ENCODE results near the gene IQGAP3. TPM values are rescaled to one million over a fixed set of nuclear protein-coding genes. Genes with fewer than 3 reads are reported as not detected.

IQGAP3 gene
- total RNA-seq, 4 donors from 2014 or later, result 7.1 to 12.8 (median 8.6) TPM

DNA sequence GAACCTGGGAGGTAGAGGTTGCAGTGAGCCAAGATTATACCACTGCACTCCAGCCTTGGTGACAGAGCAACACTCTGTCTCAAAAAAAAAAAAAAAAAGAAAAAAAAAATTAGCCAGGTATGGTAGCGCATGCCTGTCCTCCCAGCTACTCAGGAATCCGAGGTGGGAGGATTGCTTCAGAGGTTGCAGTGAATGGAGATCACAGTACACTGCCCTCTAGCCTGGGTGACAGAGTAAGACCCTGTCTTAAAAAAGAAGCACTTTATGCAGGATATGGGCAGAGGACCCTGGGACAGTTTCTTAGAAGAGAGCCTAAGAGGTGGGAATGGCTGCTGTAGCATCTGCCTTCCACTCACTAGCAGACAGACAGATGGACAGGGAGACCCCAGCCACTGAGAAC, 23.0 kb downstream of the IQGAP3 start:
- Histone ChIP-seq H3K27ac (no peak overlapping the region), H3K36me3 (no peaks in the 10 kb centered on the region), H3K27me3 (no peaks in the 10 kb centered on the region), H3K4me1 (no peaks in the 10 kb centered on the region), H3K9me3 (no peaks in the 10 kb centered on the region), H3K4me3 (no peak overlapping the region)
- TF ChIP-seq, protein P1, sequence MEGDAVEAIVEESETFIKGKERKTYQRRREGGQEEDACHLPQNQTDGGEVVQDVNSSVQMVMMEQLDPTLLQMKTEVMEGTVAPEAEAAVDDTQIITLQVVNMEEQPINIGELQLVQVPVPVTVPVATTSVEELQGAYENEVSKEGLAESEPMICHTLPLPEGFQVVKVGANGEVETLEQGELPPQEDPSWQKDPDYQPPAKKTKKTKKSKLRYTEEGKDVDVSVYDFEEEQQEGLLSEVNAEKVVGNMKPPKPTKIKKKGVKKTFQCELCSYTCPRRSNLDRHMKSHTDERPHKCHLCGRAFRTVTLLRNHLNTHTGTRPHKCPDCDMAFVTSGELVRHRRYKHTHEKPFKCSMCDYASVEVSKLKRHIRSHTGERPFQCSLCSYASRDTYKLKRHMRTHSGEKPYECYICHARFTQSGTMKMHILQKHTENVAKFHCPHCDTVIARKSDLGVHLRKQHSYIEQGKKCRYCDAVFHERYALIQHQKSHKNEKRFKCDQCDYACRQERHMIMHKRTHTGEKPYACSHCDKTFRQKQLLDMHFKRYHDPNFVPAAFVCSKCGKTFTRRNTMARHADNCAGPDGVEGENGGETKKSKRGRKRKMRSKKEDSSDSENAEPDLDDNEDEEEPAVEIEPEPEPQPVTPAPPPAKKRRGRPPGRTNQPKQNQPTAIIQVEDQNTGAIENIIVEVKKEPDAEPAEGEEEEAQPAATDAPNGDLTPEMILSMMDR (IDR thresholded peaks at IDR 0.05), result no peak
- no peak for TF ChIP-seq POLR2A (IDR thresholded peaks at IDR 0.05)
- DNase-seq, result no peak
- WGBS, 2 donors, result 72 to 78% methylated on average over 2 of the region's 2 CpGs
- intact Hi-C loops (cut with DNase I), result no loop called here

DNA sequence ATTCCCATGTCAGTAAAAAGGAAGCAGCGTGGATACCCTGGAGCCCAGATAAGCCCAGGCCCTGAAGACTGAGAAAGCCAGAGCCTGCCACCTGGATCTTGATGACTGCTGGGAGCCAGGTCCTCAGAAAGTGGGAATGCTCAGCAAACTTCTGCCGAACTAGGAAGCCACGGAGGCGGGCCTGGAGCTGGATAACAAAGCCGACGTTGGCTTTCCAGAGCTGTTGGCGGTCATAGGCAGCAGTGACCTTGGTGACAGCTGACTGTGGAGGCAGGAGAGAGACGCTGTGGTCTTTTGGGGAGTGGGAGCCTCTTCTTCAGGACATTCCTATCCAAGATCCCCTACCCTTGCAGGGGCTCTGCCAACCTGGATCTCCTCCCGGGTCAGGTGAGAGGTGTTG, 24.4 kb downstream of the IQGAP3 start:
- intact Hi-C loops (cut with DNase I), result no loop called here
- H3K9me3 ChIP-seq, result no peaks in the 10 kb centered on the region
- 90 to 94% methylated on average over 7 to 8 of the region's 9 CpGs for WGBS, 2 donors

DNA sequence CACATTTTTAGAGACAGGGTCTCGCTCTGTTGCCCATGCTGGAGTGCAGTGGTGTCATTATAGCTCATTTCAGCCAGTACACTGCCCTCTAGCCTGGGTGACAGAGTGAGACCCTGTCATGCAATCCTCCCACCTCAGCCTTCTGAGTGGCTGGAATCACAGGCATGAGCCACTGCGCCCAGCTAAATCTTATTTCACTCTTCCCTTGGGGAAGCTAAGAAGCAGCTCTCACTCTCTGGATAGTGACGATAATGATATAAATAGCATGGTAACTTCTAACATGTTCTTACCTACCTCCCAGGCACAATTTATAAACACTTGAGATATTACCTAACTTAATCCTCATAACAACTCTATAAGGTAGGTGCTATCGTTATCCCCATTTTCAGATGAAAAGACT, 24.9 kb downstream of the IQGAP3 start:
- WGBS, 2 donors, result 93 to 97% methylated on average over 3 to 4 of the region's 4 CpGs
- TF ChIP-seq POLR2A (IDR thresholded peaks at IDR 0.05), result no peak
- TF ChIP-seq, protein P1 (IDR thresholded peaks at IDR 0.05), result no peak
- Histone ChIP-seq H3K4me3 (no peak overlapping the region), H3K9me3 (no peaks in the 10 kb centered on the region), H3K4me1 (no peaks in the 10 kb centered on the region), H3K27me3 (no peaks in the 10 kb centered on the region), H3K27ac (no peak overlapping the region), H3K36me3 (no peaks in the 10 kb centered on the region)
- no peak for DNase-seq
- intact Hi-C loops (cut with DNase I), result no loop called here

More for the DNA sequence above, 24.4 kb downstream of the IQGAP3 start:
- H3K36me3 ChIP-seq, result no peaks in the 10 kb centered on the region
- H3K27me3 ChIP-seq, result no peaks in the 10 kb centered on the region
- no peak for DNase-seq
- TF ChIP-seq POLR2A (IDR thresholded peaks at IDR 0.05), result no peak
- TF ChIP-seq, protein P1 (IDR thresholded peaks at IDR 0.05), result no peak
- no peak overlapping the region for H3K4me3 ChIP-seq
- no peaks in the 10 kb centered on the region for H3K4me1 ChIP-seq
- H3K27ac ChIP-seq, result no peak overlapping the region

DNA sequence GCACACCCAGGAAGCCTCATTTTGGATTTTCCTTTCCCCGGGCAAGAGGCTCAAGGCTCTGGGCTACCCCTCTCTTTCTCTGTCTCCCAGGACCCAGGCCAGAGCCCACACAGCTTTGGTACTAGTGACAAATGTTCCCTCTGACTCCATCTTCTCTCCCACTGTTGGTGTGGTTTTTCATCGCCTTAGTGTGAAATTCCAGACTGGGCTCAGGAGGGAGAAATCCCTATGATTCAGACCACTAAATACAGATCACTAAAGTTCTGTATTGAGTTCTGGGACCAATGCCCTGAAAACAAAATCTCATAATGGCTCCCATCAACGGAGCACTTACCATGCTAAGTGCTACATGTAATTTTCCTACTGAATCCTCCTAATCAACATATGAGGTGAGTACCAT, 26.1 kb downstream of the IQGAP3 start:
- H3K4me1 ChIP-seq, result no peaks in the 10 kb centered on the region
- H3K27ac ChIP-seq, result no peak overlapping the region
- no peak for DNase-seq
- TF ChIP-seq, protein P1 (IDR thresholded peaks at IDR 0.05), result no peak
- TF ChIP-seq POLR2A (IDR thresholded peaks at IDR 0.05), result no peak
- no peak overlapping the region for H3K4me3 ChIP-seq
- no peaks in the 10 kb centered on the region for H3K36me3 ChIP-seq
- WGBS, 2 donors, result 96% methylated on average over 3 of the region's 3 CpGs
- intact Hi-C loops (cut with DNase I), result no loop called here
- no peaks in the 10 kb centered on the region for H3K27me3 ChIP-seq
- H3K9me3 ChIP-seq, result no peaks in the 10 kb centered on the region

DNA sequence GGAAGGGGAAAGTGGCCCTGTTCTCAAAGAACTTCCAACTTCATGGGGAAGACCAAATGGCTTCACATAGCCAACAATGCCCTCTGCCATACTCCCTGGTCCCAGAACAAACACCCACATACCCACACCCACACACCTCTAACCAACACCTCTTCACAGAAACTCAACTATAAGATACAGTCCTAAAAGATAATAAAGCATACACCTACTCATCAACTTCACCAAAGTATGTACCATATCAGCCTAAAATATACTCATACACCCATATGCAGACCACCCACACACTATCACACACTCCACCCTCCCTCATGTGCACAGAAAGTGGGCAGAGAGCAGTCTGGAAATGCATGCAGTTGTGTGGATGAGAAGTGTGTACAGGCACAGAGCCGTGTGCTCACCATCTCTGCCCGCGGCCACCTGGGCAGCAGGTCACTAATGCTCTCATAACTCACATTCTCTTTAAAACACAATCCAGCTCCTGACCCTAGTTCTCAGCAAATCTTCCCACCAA, 27.7 kb downstream of the IQGAP3 start:
- H3K36me3 ChIP-seq, result peaks cover 0 to 6% (median 0%) of the 10 kb centered on the region in 3 donors
- H3K4me1 ChIP-seq, result no peaks in the 10 kb centered on the region
- DNase-seq, result no peak
- TF ChIP-seq POLR2A (IDR thresholded peaks at IDR 0.05), result no peak
- TF ChIP-seq, protein P1 (IDR thresholded peaks at IDR 0.05), result no peak
- H3K9me3 ChIP-seq, result no peaks in the 10 kb centered on the region
- H3K27me3 ChIP-seq, result no peaks in the 10 kb centered on the region
- 97 to 98% methylated on average over 3 of the region's 3 CpGs for WGBS, 2 donors
- no peak overlapping the region for H3K4me3 ChIP-seq
- intact Hi-C loops (cut with DNase I), result no loop called here
- no peak overlapping the region for H3K27ac ChIP-seq

Measured in esophagus squamous epithelium (tissue), 5 donors.